ENCODE data around the gene NLRP11. TPM values are rescaled to one million over a fixed set of nuclear protein-coding genes. Genes with fewer than 3 reads are reported as not detected.

The NLRP11 gene
- total and polyA plus RNA-seq, 2 of the 4 experiments (the other 2 are of a cell fraction): not detected

DNA sequence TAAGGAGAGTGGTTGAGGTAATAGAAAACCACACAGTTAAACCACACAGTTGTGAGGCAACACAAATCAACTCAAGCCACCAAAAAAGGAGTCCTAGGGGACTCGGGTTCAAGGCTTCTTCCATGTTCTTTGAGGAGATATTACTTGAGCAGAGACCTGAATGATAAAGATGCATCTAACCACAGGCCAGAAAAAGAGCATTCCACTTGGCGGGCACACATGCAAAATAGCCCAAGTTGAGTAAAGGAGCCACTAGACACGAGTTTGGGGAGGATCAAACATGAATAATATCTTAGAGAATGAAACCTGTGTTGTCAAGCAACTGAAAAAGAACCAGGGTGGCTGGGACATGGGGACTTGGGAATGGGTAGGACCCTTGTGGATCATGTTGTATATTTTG is 34.7 kb upstream of the NLRP11 start:
- no peak overlapping the region for H4K91ac ChIP-seq (ENCODE audit: insufficient read depth, low read depth, low read length)
- no peak overlapping the region for H2BK20ac ChIP-seq (ENCODE audit: low read depth, low read length)
- BruUV-seq (replicated peaks): no TSS peak
- H3K27ac ChIP-seq (ENCODE audit: insufficient read depth, low read length): no peak overlapping the region
- dilution Hi-C loops (cut with HindIII; ENCODE audit: low sequenced_read_pairs, unreplicated experiment) (no loop called here), intact Hi-C loops (cut with micrococcal nuclease) (no loop called here), in situ Hi-C loops (cut with MboI; ENCODE audit: low sequenced_read_pairs) (no loop called here)
- no peak overlapping the region for H2BK120ac ChIP-seq (ENCODE audit: low read depth, low read length)
- ChIA-PET POLR2A (ENCODE audit: unreplicated experiment) (no interaction called here), CTCF (interaction anchor here (0.6 kb wide), 1 partner anchor 52 kb away, joined by 7 read pairs; no protein-coding TSS in a partner anchor)
- no peak overlapping the region for H2BK5ac ChIP-seq (ENCODE audit: low read depth, low read length, poor library complexity, severe bottlenecking)
- no peak overlapping the region for H3K4me3 ChIP-seq (ENCODE audit: insufficient read depth, low read depth, low read length)
- H3K4me1 ChIP-seq (ENCODE audit: control insufficient read depth, insufficient read depth, low read length): no peaks in the 10 kb centered on the region
- H3K36me3 ChIP-seq (ENCODE audit: control insufficient read depth, insufficient read depth, low read length): no peaks in the 10 kb centered on the region
- no peaks in the 10 kb centered on the region for H3K79me1 ChIP-seq (ENCODE audit: low read depth in 1 of 2, low read length in 2 of 2)
- H3K4me2 ChIP-seq (ENCODE audit: low read depth, low read length): no peak overlapping the region
- no CpG with 5 or more reads among the region's 3 CpGs for WGBS, 2 experiments (ENCODE audit: extremely low coverage in 2 of 2, insufficient read length in 1 of 2)
- no peak overlapping the region for H3K23ac ChIP-seq (ENCODE audit: low read depth, low read length)
- H3K18ac ChIP-seq (ENCODE audit: low read depth, low read length): no peak overlapping the region
- no peaks in the 10 kb centered on the region for H3K9me1 ChIP-seq (ENCODE audit: insufficient read depth, low read length)
- H3K14ac ChIP-seq (replicated peaks; ENCODE audit: low read depth, low read length): no peak overlapping the region
- H3K27me3 ChIP-seq (ENCODE audit: control insufficient read depth, insufficient read depth, low read length): no peaks in the 10 kb centered on the region
- H4K20me1 ChIP-seq (ENCODE audit: insufficient read depth, low read length): no peaks in the 10 kb centered on the region
- no peak overlapping the region for H2AK5ac ChIP-seq (ENCODE audit: low read depth, low read length)
- TF ChIP-seq MAZ (IDR thresholded peaks at IDR 0.05; ENCODE audit: borderline replicate concordance, low read depth, low read length) (no peak), POLR2A (IDR thresholded peaks at IDR 0.05; ENCODE audit: low read depth, low read length) (no peak), RAD21 (IDR thresholded peaks at IDR 0.05; ENCODE audit: low read length) (no peak), RCOR1 (IDR thresholded peaks at IDR 0.05; ENCODE audit: insufficient replicate concordance, low read length) (no peak), BHLHE40 (IDR thresholded peaks at IDR 0.05; ENCODE audit: low read depth, low read length) (no peak), NFE2L2 (IDR thresholded peaks at IDR 0.05; ENCODE audit: low read depth, low read length) (no peak), SMC3 (IDR thresholded peaks at IDR 0.05; ENCODE audit: low read depth, low read length) (no peak), CHD1 (IDR thresholded peaks at IDR 0.05; ENCODE audit: low read depth, low read length) (no peak)
- TF ChIP-seq, protein P1, sequence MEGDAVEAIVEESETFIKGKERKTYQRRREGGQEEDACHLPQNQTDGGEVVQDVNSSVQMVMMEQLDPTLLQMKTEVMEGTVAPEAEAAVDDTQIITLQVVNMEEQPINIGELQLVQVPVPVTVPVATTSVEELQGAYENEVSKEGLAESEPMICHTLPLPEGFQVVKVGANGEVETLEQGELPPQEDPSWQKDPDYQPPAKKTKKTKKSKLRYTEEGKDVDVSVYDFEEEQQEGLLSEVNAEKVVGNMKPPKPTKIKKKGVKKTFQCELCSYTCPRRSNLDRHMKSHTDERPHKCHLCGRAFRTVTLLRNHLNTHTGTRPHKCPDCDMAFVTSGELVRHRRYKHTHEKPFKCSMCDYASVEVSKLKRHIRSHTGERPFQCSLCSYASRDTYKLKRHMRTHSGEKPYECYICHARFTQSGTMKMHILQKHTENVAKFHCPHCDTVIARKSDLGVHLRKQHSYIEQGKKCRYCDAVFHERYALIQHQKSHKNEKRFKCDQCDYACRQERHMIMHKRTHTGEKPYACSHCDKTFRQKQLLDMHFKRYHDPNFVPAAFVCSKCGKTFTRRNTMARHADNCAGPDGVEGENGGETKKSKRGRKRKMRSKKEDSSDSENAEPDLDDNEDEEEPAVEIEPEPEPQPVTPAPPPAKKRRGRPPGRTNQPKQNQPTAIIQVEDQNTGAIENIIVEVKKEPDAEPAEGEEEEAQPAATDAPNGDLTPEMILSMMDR (conservative IDR thresholded peaks at IDR 0.05; ENCODE audit: low read depth, low read length): no peak
- no peak overlapping the region for H2BK15ac ChIP-seq (ENCODE audit: low read depth, low read length)
- no peak overlapping the region for H3K9ac ChIP-seq (ENCODE audit: low read depth, low read length)
- H2AFZ ChIP-seq (replicated peaks; ENCODE audit: low read length, poor library complexity): no peak overlapping the region
- H3K56ac ChIP-seq (ENCODE audit: extremely low read depth, insufficient read depth, low read length): no peak overlapping the region
- H4K8ac ChIP-seq (ENCODE audit: low read depth in 2 of 2, low read length in 2 of 2): no peak overlapping the region
- peaks cover 32% of the 10 kb centered on the region for H3K9me3 ChIP-seq (ENCODE audit: control insufficient read depth, insufficient read depth, low read length)
- no peak overlapping the region for H4K5ac ChIP-seq (ENCODE audit: low read depth, low read length)
- DNase-seq (no peak), ATAC-seq (ENCODE audit: low read depth) (no peak)
- no peak overlapping the region for H2AK9ac ChIP-seq (replicated peaks; ENCODE audit: low read depth, low read length, poor library complexity)
- H3K4ac ChIP-seq (ENCODE audit: low read depth, low read length): no peak overlapping the region

Data from IMR-90 (cell line).